ENCODE results near the gene MRPL17.

Gene MRPL17

GRCh38 chr11:6653097-6653496 lies 30.0 kb downstream of the MRPL17 start:
- DNase-seq = no peak

DNA sequence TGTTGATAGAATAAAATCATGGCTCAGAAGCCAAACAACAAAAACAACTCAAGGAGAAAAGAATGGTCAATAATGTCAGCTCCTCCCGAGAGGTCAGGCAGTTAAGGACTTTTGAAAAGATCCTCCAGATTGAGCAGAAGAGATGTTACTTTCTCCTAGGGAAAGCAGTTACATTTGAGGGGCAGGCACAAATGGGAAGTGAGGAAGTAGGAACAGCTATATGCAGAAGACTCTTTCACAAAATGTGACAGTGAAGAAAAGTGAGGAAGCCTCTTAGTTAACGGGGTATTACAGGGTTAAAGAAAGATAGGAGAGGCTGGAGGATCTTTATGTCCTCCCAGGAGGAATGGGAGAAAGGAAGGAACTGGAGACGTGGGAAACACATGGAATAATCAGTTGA lies 31.0 kb downstream of the MRPL17 start:
- no peak for DNase-seq

- no peak for DNase-seq
Observed at GRCh38 chr11:6650980-6651379, 32.2 kb downstream of the MRPL17 start.

DNA sequence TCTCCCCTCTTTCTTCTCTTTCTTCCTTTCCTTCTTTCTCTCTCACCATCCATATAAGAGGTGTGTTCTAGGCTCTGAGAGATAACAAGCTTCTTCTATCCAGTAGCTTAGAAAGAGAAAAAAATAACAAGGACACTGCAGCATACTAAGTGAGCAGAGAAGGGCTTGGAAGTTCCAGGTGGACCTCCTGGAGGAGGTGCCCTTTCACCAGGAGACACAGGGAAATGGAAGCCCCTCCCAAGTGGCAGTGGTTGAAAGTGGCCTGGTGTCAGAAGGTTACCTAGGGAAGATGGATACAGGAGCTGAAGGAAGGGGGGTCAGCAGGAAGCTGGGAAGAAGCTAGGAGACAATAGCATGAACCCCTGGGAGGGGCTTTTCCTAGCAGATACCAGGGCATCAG lies 33.0 kb downstream of the MRPL17 start:
- DNase-seq = no peak

DNA sequence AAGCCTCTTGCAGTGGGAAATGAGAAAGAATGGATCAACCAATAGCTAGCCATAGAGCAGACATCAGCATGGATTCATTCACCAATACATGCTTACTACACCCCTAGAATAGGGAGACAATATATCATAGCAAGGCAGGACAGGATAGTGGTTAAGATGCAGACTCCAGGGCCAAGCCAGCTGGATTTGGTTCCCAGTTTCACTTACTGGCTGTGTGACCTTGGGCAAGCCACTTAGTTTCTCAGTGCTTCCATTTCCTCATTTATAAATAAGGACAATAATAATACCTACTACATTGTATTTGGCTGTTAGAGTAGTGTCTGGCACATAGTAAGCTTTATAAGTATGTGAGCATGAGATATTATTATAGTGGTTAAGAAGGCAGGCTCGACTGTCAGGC lies 34.6 kb downstream of the MRPL17 start:
- DNase-seq = no peak

GRCh38 chr11:6647836-6648235 lies 35.3 kb downstream of the MRPL17 start:
- DNase-seq = no peak

DNA sequence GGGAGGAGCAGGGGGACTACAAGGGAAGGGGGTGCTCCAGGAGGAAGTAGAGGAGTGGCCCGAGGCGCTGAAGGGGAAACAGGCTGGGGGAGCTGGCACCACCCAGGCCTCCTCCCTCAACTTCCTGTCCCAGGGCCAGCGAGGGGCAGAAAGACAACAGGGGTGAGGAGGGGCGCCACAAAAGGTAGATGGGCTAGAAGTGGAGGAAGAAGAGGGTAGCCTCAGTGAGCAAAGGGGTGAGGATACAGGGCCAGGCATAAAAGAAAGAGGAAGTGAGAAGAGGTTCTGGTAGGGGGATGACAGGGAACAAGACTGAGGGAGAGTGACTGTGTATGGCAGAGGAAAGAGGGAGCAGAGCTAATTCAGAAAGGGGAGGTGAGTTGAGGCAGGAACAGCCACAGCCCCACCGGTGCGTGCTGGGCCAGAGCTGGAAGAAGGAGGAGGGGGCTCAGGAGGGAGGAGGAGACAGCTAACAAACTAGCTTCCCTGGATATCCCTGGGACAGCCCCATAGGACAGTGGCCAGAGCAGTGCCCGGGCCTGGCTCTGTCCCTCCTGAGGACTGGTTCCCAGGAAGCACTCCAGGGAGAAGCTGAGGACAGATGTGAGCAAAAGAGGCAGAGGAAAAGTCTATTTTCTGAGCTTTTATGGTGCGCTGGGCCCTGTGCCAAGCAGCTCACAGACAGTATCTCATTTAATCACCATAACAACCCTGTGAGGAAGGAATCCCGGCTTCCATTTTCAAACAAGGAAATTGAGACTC lies 36.0 kb downstream of the MRPL17 start:
- DNase-seq = no peak

DNA sequence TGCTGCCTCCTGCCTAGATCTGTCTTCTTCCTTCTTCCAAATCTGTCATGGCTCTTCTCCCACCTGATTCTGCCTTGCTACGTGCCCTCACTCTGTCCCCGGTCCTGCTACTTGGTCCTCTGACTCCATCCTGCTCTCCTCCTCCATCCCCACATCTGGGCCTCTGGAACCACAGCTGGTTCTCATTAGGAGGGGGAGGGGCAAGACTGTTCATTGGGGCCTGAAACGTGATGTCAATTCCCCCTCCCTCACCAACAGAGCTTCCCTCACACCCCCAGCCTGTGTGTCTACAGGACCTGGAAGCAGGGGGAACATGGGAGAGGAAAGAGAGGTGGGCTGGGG lies 36.6 kb downstream of the MRPL17 start:
- no peak for DNase-seq

GRCh38 chr11:6646071-6646470 lies 37.1 kb downstream of the MRPL17 start:
- DNase-seq = no peak

DNA sequence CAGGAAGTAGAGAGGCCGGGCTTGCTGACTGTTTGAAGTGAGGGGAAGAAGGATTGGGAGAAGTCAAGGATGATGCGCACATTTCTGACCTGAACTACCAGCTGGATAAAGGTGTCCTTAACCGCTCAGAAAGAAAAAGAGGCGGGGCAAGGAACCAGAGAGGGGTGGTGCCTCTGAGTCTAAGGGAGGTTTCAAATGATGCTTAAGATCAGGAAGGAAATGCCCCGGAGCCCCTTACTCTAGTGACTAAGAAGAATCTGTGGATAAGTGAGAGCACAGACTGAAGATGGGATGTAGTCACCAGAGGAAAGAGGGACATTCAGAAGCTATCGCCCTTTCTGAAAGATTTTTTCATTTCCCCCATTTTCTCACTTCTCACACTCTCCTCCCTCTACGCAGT lies 40.2 kb downstream of the MRPL17 start:
- DNase-seq = no peak

- no peak for DNase-seq
Observed at GRCh38 chr11:6640985-6641701, 42.0 kb downstream of the MRPL17 start.

GRCh38 chr11:6640036-6640984 lies 42.8 kb downstream of the MRPL17 start:
- DNase-seq = no peak

DNA sequence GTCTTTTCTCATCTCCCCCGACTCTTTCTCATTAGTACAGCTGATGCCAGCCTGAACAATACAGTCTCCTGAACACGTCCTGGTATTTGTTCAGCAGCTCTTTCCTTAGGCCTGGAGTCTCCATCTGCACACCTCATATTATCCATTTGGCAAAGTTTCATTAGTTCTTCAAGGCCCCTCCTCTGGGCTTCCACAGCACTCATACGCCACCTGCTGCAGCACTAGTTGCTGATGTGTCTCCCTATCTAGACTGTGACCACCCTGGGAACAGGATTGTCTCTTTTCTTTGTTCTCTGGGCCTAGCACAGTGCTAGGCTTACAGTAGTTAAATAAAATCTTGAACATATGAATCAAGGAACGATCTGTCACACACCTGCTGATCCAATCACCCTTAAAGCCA lies 44.7 kb downstream of the MRPL17 start:
- no peak for DNase-seq

DNA sequence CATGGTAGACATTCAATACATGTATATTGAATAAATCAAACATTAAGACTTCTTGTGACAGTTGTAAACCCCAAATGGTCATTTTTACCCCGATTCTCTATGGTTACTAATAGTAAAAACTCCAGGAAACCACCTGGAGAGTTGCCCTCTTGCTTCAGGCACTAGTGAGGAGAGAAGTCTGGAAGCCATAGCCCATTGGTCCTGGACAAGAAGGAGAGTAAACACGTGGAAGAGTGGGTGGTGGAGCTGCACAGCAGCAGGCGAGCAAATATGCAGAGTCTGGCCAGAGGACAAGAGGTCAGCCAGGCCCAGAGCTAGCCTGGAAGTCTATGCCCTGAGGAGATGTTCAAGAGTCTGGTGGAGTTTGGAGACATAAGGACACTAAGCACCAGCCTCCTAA lies 45.3 kb downstream of the MRPL17 start:
- DNase-seq = no peak

- no peak for DNase-seq
Observed at GRCh38 chr11:6636480-6636879, 46.7 kb downstream of the MRPL17 start.

GRCh38 chr11:6635082-6635932 lies 47.8 kb downstream of the MRPL17 start:
- DNase-seq = no peak

- no peak for DNase-seq
Observed at GRCh38 chr11:6634534-6634933, 48.6 kb downstream of the MRPL17 start.

- DNase-seq = no peak
Observed at GRCh38 chr11:6633422-6634408, 49.4 kb downstream of the MRPL17 start.

GRCh38 chr11:6632116-6633073 lies 50.7 kb downstream of the MRPL17 start:
- DNase-seq = no peak

DNA sequence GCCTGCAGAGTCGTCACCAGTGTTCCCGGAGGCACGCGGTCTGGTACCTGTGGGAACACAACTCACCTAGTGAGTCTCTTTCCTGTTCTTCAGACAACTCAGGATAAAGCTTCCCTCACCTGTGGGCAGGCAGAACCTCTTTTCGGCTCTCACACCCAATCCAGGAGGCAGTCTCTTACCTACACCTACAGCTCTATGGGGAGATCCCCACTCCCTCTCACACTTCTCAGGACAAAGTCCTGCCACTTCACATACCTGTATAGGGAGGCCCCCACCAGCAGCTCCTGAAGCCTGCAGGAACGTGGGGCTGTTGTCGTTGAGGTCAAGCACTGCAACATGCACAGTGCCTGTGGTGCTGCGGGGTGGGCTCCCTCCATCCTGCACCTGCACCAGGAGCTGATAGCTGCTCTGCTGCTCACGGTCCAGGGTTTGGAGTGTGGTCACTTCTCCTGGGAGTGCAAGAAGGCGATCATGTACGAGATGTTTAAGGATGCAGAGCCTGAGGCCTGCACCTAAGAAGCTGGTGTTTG lies 51.7 kb downstream of the MRPL17 start:
- DNase-seq = no peak
